ENCODE measurements around the gene ARL14EP.
A peak's percentile ranks its signal among the peaks of the same experiment; 100 is the strongest.

DNA sequence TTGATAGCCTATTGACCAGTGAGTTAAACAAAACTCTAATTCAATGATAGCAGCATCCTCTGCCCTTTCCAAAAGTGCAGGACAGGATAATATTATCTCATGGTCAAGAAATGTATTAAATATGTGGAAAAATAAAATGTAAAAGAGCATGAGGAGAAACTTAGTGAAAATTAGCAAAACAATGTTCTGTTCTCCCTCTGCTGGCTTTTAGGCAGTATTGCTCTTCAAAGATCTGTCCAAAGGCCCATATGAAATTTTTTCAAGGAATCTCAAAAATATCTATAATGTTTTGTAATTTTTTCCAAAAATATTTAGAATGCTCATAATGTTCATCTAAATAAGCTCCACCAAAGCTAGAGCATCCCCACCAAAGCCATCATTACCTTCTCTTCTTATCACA, 8.3 kb upstream of the ARL14EP start:
- TF ChIP-seq, protein P1, sequence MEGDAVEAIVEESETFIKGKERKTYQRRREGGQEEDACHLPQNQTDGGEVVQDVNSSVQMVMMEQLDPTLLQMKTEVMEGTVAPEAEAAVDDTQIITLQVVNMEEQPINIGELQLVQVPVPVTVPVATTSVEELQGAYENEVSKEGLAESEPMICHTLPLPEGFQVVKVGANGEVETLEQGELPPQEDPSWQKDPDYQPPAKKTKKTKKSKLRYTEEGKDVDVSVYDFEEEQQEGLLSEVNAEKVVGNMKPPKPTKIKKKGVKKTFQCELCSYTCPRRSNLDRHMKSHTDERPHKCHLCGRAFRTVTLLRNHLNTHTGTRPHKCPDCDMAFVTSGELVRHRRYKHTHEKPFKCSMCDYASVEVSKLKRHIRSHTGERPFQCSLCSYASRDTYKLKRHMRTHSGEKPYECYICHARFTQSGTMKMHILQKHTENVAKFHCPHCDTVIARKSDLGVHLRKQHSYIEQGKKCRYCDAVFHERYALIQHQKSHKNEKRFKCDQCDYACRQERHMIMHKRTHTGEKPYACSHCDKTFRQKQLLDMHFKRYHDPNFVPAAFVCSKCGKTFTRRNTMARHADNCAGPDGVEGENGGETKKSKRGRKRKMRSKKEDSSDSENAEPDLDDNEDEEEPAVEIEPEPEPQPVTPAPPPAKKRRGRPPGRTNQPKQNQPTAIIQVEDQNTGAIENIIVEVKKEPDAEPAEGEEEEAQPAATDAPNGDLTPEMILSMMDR (IDR thresholded peaks at IDR 0.05; ENCODE audit: low read length): peak; percentile 53
- TF ChIP-seq EZH2 (IDR thresholded peaks at IDR 0.05; ENCODE audit: borderline replicate concordance, low read length): no peak

Data from OCI-LY1 (cell line).